GM18507 (cell line): ENCODE results near the gene RIMS1.

Experiments used
- DNase-seq: peaks from one replicate; pipeline ENCODE4 v3.0.0; 2011; ENCODE audit warnings: low read depth; ENCODE audit not compliant: insufficient read length; ENCODE audit errors: extremely low spot score
- FAIRE-seq: peaks from 2 replicates; lab custom pipeline; 2011; peaks lifted over from hg19 to GRCh38; lab: Jason Lieb, UNC

Gene RIMS1

DNA sequence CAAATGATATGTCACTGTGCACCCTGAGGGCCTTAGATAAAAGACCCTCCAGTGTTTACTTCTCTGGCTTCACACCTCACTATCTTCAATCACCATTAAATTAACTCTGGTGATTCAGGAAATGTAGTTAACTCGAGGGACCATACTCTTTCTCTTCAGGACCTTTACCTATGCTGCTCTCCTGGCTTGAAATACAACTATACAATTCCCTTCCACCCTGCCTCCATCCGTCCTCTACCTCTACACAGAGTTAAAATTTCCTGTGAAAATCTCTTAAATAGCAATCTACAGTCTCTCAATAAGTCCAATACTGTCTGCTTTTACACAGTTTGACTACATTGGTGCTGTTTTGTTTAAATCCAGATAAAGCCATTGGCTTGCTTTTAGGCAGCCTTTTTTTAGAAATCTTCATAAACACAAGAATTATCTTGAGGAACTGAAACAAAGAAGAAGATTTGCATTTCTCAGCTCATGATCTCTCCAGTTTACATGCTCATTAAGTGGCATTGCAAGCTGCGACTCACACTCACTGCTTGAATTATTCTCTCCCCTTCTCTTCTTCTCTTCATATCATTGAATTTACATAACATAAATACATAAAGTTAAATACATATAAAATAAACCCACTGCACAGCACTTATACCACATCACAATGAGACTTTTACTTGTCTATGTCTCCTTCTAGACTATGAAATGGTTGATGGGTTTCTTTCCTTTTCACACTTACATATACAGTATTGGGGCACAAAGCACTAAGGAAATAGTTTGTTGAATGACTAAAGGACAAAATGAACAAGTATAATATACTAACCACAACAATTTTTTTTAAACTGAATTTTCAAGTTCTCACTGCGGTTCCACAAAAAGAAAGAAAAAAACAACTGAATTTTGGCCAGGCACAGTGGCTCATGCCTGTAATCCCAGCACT is 496.5 kb downstream of the RIMS1 start:
- DNase-seq (peak; percentile 5), FAIRE-seq (peak; percentile 87)

DNA sequence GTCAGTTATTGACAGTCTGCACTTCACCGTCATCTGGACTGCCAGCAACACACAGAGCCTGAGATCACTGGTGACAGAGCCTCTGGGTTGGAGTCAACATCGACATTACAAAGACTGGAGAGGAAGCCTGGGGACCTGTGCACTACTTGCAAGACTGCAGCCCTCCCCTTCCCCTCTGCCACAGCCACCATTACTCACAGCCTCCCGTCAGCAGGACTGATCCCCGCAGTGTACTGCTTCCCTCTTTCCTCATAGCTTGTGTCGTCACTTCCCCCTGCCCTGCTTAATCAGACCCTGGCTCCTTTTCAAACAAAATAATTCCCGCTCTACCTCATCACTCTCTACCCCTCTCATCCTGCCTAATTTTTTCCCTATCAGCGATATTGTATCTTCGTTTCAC is 500.0 kb downstream of the RIMS1 start:
- FAIRE-seq (no peak), DNase-seq (no peak)

DNA sequence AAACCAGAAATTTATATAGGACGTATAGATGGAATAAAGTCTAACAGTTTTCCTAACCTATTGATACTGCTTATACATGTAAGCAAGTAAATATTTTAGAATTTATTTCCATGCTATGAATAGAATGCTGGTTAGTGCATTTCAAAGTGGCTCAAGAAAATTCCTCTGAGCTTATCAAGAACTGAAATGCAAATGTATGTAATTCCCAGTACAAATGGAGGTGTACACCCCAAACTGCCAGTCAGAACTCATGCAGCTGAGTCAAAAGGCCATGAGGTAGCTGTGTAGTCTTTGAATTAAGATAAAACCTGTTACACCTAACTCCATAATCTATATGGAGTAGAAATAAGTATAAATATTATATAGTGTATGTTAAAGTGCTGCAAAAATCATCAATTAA is 503.3 kb downstream of the RIMS1 start:
- DNase-seq = no peak
- FAIRE-seq = no peak

DNA sequence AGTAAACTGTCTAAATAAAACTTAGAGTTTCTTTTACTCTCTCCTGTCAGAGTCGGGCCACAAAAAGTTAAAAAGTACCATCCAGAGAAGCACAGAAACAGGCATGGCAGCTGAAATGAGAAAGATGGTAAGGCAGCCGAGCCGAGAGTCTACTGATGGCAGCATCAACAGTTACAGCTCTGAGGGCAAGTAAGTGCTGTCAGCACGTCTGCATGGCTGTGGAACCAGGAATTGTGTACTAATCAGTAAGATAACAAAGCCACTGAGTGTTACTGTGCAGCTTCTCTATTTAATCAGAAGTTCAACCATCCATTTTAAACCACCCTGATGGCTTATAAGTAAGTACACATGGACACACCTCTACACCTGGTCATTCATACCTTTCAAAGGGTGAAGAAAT is 504.2 kb downstream of the RIMS1 start:
- no peak for DNase-seq
- no peak for FAIRE-seq

DNA sequence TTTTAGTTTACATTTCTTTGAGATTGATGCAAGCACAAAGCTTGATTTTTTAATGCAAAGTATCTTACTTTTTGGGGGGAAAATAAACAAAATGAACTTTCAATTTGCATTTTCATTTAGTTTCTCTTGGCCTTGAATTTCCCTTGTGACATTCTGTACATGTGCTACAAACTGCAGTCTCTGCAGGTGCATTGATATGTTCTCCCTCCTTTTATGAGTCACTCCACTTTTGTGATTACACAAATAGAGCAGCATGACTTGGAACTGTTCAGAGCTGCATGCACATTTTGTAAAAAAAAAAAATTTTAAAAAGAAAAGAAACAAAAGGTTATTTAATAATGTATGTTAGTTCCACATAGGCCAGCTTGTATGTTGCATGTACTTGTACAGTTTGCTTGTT is 515.5 kb downstream of the RIMS1 start:
- no peak for DNase-seq
- no peak for FAIRE-seq

DNA sequence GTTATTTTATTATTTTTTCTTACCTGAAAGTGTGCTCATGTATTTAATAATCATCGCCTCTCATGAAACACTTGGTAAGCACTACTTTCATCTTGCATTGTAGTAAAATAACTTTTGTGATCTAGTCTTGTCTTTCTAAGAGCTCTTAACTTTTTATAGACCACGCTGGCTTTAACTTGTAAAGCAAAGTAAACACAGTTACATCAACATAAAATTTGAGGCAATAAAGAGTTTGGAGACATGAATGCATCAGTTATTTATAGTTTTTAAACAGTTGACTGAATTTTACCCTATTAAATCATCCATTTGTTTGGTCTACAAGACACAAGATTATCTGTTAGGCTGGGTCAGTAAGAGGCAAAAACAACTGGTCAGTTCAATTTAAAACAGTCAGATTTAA is 517.1 kb downstream of the RIMS1 start:
- no peak for DNase-seq
- no peak for FAIRE-seq

DNA sequence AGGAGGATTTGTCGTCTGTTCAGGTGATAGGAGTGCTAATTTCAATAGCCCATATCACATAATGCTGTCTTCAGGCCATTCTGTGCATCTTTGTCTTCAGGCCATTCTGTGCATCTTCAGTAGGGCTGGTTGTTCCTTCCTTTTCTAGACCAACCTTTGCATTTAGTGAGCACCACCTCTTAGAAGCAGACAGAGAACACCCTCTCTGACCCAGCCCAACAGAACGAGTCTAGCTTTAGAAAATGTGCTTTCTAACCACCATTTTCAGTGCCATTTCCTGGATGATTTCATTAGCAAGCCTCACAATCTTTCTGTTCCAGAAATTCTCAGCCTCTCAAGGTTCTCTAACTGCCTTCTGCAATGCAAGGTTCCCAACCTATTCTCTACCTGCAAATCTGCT is 520.2 kb downstream of the RIMS1 start:
- DNase-seq = no peak
- FAIRE-seq = no peak

DNA sequence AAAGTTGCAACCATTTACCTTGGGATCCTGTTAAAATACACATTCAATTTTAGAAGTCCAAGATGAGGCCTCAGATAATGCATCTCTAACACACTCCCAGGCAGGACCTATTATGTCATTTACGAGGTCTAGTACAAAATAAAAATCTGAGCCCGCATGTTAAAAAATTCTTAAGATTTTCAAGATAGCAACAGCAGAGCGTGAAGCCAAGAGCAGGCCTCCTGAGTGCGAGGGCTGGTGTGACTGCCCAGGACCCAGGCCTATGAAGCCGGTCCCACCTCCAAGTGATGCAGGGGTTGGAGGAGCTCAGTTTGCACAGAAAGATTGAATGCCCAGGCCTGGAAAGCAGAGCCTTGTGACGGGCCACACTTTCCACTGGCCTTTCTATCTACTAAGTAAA is 524.4 kb downstream of the RIMS1 start:
- no peak for FAIRE-seq
- DNase-seq = no peak

DNA sequence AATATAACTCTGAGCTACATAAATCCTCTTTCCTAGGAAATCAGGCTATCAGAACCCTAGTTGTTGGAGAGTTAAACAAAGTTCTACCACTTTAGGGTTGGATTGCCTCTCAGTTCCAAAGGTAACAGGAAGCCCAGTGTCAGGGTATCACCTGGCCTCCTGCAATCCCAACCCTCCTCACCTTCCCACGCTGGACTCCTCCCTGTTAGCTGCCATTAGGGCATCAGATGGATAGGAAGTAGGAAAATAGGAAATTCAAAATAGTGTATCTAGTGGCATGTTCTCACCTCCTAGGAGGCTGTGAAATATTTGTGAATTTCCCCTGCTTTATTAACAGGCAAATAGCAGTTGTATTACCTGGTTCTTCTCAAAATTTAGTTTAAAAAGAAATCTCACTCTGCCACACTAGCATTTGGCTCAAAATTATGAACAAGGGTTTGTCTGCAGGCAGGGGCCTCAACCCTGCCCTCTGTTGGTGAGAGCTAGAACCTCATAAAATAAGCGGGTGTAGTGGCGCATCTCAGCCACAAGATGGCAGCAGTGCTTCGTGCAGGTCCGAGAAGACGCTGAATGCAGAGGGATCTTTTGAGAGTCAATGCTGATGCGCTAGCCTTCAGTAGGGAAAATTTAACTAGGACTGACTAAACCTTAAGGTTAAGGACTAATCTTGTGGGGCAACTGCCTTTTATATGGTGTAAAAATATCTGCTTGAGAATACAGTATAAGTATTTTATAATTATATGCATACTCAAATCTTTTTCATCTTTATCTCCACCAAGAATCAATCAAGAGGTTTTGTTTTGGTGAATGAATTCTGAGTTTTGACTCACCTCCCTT is 525.7 kb downstream of the RIMS1 start:
- FAIRE-seq = peak; percentile 96
- DNase-seq = peak; percentile 76

DNA sequence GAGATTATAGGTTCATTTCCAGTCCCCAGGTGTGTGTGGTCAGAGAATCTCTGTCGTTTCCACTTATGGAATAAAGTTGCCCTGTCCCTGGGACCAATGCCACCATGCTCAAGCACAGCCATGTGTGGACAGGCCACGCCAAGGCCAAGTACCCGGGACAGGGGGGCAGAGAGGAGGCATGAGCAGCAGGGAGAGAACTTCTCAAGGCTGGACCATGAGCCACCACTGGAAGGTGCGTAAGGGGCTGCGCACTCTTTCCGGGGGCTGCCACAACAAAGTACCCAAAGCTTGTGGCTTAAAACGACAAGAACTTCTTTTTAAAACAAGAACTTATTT is 526.3 kb downstream of the RIMS1 start:
- DNase-seq = no peak

DNA sequence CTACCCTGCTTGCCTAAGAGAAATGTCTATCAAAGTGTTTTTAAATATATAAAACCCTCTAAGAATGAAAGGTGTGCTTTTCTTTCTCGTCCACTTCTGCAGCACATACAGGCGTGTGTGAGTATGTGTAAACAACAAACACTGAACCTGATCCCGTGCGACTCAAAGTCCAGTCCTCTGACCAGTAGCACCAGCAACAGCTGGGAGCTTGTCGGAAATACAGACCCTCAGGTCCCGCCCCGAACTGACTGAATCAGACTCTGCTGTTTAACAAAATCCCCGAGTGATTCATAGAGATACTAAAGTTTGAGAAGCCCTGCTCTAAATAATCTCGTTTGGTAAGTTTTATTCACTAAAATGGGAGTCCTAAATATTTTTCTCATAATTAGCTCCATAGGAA is 527.5 kb downstream of the RIMS1 start:
- FAIRE-seq (no peak), DNase-seq (no peak)

More for the DNA sequence above, 526.3 kb downstream of the RIMS1 start:
- FAIRE-seq = no peak

DNA sequence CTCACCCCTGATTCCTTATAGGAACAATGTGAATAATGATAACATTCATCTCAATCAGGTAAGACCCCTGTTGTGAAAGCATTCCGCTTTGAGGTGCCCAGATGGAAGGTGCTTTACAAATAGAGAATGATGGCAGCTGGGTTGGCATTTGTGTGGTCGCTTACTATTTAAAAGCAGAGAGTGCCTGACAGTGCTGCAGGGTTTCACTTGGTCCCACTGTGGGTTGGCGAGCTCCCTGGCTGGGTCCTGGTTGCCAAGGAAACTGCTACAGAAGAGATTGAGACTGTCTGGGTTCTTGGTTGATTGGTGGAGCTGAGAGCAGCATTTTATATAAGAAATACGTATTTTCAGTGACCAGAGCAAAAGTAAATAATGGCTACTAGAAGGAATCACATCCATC is 528.3 kb downstream of the RIMS1 start:
- DNase-seq (no peak), FAIRE-seq (no peak)

DNA sequence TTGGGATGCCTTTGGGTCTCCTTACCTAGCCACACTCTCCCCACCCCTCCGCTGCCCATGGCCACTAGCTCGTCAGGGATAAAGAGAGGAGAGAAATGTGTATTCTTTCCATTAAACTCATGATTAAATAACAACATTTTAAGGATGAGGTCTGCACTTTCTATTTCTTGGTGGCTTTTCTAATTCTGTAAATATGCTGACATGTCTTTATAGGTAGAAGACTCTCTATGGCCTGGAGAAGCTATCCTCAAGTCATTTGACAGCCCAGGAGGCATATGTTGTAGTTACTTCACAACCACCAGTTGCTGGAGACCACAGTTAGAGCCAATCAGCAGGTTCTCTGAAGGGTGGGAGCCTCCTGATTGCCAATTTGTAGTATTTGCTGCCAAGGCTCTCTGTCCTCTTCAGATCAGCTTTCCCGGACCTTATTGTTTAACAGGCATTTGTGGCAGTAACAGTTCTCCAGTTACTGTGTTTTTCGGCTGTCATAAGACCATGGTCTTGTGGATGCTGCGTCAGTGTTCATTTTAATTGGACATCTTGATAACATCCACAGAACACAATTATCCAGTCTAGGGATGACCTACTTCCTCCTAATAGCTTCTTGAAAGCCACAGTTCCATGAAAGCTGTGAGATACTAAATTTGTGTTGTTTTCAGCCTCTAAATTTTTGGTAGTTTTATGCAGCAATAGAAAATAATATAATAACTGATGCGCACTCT is 530.6 kb downstream of the RIMS1 start:
- no peak for FAIRE-seq
- DNase-seq = no peak

DNA sequence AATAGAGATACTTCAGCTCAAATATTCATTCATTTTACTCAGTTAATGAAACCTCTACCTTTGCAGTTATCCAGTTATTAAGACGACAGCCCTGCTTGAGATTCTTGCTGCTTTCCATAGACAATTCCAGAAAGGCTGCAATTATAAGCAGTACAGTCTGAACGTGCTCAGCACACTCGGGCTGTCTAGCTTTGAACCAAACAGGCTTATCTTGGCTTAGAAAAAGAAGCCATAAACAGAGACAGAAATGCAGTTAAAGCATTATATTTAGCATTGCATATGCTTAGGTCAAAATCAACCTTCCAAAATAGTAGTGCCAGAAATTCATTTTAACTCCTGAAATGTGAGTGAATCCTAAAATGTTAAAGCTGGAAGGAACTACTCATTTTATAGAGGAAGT is 531.4 kb downstream of the RIMS1 start:
- FAIRE-seq (no peak), DNase-seq (no peak)

DNA sequence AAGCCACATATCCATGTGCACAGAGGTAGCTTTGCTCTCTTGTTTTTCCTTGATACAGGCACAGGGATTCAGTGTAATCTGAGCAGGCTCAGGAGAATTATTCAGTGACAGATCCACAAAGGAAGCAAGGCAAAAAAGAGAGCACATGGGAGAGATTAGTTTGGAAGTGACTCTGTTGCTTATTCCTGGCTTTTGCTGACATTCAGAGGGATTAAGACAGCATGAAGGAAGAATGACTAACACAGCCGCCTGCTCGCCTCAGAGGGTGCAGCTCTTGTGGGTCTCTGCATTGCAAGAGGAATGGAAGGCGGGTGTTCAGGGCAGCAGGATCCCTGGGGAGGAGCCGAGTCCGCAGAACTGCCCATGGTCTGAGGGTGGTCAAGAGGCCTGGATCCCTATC is 532.1 kb downstream of the RIMS1 start:
- no peak for DNase-seq
- no peak for FAIRE-seq

DNA sequence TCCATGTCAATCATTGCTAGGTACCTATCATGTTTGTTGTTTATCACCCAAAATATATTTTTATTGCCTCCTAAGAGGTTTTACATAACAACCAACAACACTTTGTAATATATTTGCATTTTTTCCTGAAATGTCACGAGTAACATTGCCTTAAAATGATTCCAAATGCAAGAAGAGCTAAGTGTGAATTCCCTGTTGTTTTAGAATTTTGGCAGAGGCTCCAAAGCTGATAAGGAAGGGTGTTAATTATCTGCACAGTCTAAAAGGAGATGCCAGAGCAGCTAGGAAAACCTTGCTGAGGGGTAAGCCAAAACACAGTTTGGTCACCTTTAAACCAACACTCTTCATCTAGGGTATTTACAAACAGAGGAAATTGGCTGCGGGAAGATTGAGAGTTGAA is 533.6 kb downstream of the RIMS1 start:
- FAIRE-seq = no peak
- no peak for DNase-seq

DNA sequence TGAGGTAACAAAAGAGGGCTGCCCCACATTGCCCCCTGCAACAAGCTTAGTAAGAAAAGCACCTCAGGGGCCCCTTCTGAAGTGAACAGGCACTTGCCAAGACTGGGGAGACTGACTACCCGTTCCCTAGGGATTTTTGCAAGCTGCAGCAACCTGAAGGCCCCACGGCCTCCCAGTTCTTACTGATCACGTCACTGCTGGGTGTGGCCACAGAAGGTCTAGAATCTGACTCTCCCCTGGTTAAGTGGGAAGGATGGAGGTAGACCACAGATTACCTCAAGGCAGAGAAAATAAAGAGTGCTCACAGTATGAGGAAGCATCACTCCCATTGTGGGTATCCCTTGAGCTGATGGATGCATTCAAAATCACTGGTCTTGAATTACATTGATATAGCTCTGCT is 534.1 kb downstream of the RIMS1 start:
- DNase-seq (no peak), FAIRE-seq (no peak)

DNA sequence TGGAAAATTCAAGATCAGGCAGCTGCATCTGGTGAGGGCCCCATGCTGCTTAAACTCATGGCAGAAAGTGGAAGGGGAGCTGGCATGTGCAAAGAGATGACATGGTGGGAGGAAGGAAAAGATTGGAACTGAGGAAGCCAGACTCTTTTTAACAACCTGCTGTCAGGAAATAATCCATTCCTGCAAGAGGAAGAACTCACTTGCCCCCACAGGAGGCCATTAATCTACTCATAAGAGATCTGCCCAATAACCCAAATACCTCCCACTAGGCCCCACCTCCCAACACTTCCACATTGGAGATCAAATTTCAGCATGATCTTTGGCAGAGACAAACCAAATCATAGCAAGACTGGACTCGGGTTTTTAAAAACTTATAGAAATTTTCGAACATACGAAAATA is 535.0 kb downstream of the RIMS1 start:
- DNase-seq (no peak), FAIRE-seq (no peak)

DNA sequence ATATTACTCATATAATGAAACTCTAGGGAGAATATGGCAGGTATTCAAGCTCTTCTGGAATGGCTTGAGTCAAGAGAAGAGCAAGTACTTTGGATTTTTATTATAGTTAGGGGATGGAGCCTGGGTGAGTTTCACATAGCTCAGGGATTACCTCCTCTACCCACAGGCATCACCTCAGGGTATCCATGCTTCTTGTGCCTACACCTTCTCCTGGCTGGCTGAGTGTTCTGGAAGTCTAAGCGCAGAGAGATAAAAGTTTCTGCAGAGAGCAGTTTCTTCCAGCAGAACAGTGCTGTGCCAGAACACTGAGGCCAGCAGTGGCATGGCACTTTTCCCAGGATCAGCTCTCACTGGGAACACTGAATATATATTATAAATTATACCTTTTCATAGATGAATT is 535.8 kb downstream of the RIMS1 start:
- FAIRE-seq = no peak
- DNase-seq = no peak

DNA sequence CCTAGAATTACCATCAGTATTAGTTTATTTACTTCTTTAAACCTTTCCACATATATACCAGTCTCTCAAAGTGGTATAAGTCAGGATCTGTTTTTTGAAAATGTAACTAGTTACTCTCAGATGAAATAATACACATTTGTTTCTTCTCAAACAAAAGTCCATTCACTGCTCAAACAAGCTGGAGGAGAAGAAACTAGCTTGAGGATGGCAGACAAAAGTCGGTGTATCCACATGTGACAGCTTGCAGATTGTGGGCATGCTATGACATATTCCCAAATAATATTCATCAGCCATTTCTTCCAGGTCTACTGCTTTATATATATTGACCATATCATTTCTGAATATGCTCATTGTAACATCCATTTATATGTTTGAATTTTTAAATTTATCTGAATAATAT is 538.1 kb downstream of the RIMS1 start:
- no peak for FAIRE-seq

More for the DNA sequence above, 538.1 kb downstream of the RIMS1 start:
- no peak for DNase-seq
